ENCODE results near the gene NFYB. TPM values are rescaled to one million over a fixed set of nuclear protein-coding genes. Genes with fewer than 3 reads are reported as not detected.
"Not testable (repeated sequence)": the region's sequence is repeated elsewhere in the genome, so short reads cannot be mapped to it uniquely, and the experiment has no call there.

Gene NFYB
- total RNA-seq, 1 donor from 2014 or later = 19.7 TPM

GRCh38 chr12:104121001-104121400 lies 17.0 kb downstream of the NFYB start:
- no peaks in the 10 kb centered on the region for H3K4me1 Mint-ChIP-seq (ENCODE audit: unreplicated experiment)
- no peaks in the 10 kb centered on the region for H3K27me3 Mint-ChIP-seq (ENCODE audit: unreplicated experiment)
- H3K4me3 Mint-ChIP-seq (ENCODE audit: unreplicated experiment) = no peak overlapping the region
- H3K27ac Mint-ChIP-seq (ENCODE audit: unreplicated experiment) = no peak overlapping the region
- H3K9me3 Mint-ChIP-seq (ENCODE audit: unreplicated experiment) = no peaks in the 10 kb centered on the region
- H3K36me3 Mint-ChIP-seq (ENCODE audit: low read depth, unreplicated experiment) = peaks cover 7% of the 10 kb centered on the region
- TF ChIP-seq, protein P1, sequence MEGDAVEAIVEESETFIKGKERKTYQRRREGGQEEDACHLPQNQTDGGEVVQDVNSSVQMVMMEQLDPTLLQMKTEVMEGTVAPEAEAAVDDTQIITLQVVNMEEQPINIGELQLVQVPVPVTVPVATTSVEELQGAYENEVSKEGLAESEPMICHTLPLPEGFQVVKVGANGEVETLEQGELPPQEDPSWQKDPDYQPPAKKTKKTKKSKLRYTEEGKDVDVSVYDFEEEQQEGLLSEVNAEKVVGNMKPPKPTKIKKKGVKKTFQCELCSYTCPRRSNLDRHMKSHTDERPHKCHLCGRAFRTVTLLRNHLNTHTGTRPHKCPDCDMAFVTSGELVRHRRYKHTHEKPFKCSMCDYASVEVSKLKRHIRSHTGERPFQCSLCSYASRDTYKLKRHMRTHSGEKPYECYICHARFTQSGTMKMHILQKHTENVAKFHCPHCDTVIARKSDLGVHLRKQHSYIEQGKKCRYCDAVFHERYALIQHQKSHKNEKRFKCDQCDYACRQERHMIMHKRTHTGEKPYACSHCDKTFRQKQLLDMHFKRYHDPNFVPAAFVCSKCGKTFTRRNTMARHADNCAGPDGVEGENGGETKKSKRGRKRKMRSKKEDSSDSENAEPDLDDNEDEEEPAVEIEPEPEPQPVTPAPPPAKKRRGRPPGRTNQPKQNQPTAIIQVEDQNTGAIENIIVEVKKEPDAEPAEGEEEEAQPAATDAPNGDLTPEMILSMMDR (IDR thresholded peaks at IDR 0.05; ENCODE audit: unreplicated experiment) = no peak
- no peak for DNase-seq (ENCODE audit: low spot score)

GRCh38 chr12:104115587-104115975 lies 22.4 kb downstream of the NFYB start:
- DNase-seq (ENCODE audit: low spot score) = no peak
- Mint-ChIP-seq H3K36me3 (ENCODE audit: low read depth, unreplicated experiment) (peaks cover 3% of the 10 kb centered on the region), H3K27ac (ENCODE audit: unreplicated experiment) (no peak overlapping the region), H3K9me3 (ENCODE audit: unreplicated experiment) (no peaks in the 10 kb centered on the region), H3K27me3 (ENCODE audit: unreplicated experiment) (no peaks in the 10 kb centered on the region), H3K4me1 (ENCODE audit: unreplicated experiment) (no peaks in the 10 kb centered on the region), H3K4me3 (ENCODE audit: unreplicated experiment) (no peak overlapping the region)
- TF ChIP-seq, protein P1 (IDR thresholded peaks at IDR 0.05; ENCODE audit: unreplicated experiment) = no peak

DNA sequence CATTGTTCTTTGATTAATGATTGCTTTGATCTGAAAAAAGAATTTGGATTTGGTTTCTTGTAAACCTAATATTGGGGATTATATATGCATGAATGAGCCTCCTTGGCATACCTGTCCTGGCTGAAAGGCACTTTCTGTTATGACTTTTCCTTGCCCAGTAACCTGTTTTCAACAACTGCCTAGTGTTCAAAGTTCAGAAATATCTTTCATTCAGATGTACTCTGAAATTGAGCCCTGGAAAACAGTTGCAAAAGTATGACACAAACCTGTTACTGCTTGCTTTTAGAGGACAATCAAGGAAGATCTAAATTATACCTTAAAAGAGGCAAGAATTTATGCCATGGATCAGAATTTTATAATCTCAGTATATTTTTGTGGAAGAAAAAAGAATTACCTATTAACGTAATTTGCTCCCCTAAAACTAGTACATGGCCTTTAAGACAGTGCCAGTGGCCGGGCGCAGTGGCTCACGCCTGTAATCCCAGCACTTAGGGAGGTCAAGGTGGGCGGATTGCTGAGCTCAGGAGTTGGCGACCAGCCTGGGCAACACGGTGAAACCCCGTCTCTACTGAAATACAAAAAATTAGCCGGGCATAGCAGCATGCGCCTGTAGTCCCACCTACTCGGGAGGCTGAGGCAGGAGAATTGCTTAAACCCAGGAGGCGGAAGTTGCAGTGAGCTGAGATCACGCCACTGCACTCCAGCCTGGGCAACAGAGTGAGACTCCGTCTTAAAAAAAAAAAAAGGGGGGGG lies 23.0 kb downstream of the NFYB start:
- not testable (repeated sequence) for H3K36me3 Mint-ChIP-seq (ENCODE audit: low read depth, unreplicated experiment); H3K27ac Mint-ChIP-seq (ENCODE audit: unreplicated experiment); H3K4me3 Mint-ChIP-seq (ENCODE audit: unreplicated experiment); H3K4me1 Mint-ChIP-seq (ENCODE audit: unreplicated experiment); H3K9me3 Mint-ChIP-seq (ENCODE audit: unreplicated experiment); DNase-seq (ENCODE audit: low spot score); H3K27me3 Mint-ChIP-seq (ENCODE audit: unreplicated experiment)

- no peaks in the 10 kb centered on the region for H3K36me3 Mint-ChIP-seq (ENCODE audit: low read depth, unreplicated experiment)
- H3K27me3 Mint-ChIP-seq (ENCODE audit: unreplicated experiment) = no peaks in the 10 kb centered on the region
- no peak overlapping the region for H3K27ac Mint-ChIP-seq (ENCODE audit: unreplicated experiment)
- TF ChIP-seq, protein P1 (IDR thresholded peaks at IDR 0.05; ENCODE audit: unreplicated experiment) = peak; percentile 47
- no peak for DNase-seq (ENCODE audit: low spot score)
- H3K9me3 Mint-ChIP-seq (ENCODE audit: unreplicated experiment) = no peaks in the 10 kb centered on the region
- no peaks in the 10 kb centered on the region for H3K4me1 Mint-ChIP-seq (ENCODE audit: unreplicated experiment)
- no peak overlapping the region for H3K4me3 Mint-ChIP-seq (ENCODE audit: unreplicated experiment)
These were observed 28.4 kb downstream of the NFYB start for GRCh38 chr12:104109446-104110271.

GRCh38 chr12:104108755-104109445 lies 29.1 kb downstream of the NFYB start:
- peak; percentile 87 for DNase-seq (ENCODE audit: low spot score)
- TF ChIP-seq, protein P1 (IDR thresholded peaks at IDR 0.05; ENCODE audit: unreplicated experiment) = peak; percentile 77
- Mint-ChIP-seq H3K27ac (ENCODE audit: unreplicated experiment) (no peak overlapping the region), H3K4me1 (ENCODE audit: unreplicated experiment) (no peaks in the 10 kb centered on the region), H3K27me3 (ENCODE audit: unreplicated experiment) (no peaks in the 10 kb centered on the region), H3K4me3 (ENCODE audit: unreplicated experiment) (no peak overlapping the region), H3K36me3 (ENCODE audit: low read depth, unreplicated experiment) (no peaks in the 10 kb centered on the region), H3K9me3 (ENCODE audit: unreplicated experiment) (no peaks in the 10 kb centered on the region)

Data from endothelial cell (in vitro differentiated cells).